OCI-LY7 (cell line): ENCODE measurements around the gene PCDH9. TPM values are rescaled to one million over a fixed set of nuclear protein-coding genes. Genes with fewer than 3 reads are reported as not detected.

Experiments used
- BruUV-seq: library from RNA; stranded (reverse); fragments of 400-500 nt; replicated peaks from 2 replicates; lab custom pipeline; 2021; lab: Mats Ljungman, UMichigan
- CTCF ChIA-PET: fragments of 300-600 bp; sonication (Branson Sonifier 250); formaldehyde crosslinking; loops from one replicate; lab custom pipeline; 2022; ENCODE audit warnings: antibody characterized with exemption; ENCODE audit not compliant: unreplicated experiment; lab: Charles Lee
- POLR2A ChIA-PET: fragments of 300-600 bp; sonication (Branson Sonifier 250); formaldehyde crosslinking; loops from one replicate; lab custom pipeline; 2022; ENCODE audit warnings: antibody characterized with exemption; lab: Charles Lee
- DNase-seq: peaks from one replicate; pipeline ENCODE4 v3.0.0-alpha.2; 2015; ENCODE audit warnings: low spot score
- H2AFZ ChIP-seq: fragments of 200-600 bp; sonication (generic), shearing (Covaris generic); 2 replicates; pipeline ENCODE4 v1.6.1; 2014; ENCODE audit warnings: mild to moderate bottlenecking, antibody characterized with exemption, low read length, moderate library complexity
- H3K27ac ChIP-seq: fragments of 200-600 bp; sonication (generic); 2 replicates; pipeline ENCODE4 v1.5.1; 2014; ENCODE audit warnings: mixed run types, low read depth, mild to moderate bottlenecking, moderate library complexity, low read length, inconsistent platforms; ENCODE audit not compliant: poor library complexity, severe bottlenecking
- H3K36me3 ChIP-seq: fragments of 200-600 bp; sonication (generic); 2 replicates; pipeline ENCODE4 v1.6.1; 2014; ENCODE audit warnings: mild to moderate bottlenecking, antibody characterized with exemption, low read length, moderate library complexity, mixed read lengths; ENCODE audit not compliant: insufficient read depth
- H3K4me1 ChIP-seq: fragments of 200-600 bp; sonication (generic); 2 replicates; pipeline ENCODE4 v1.5.1; 2014; ENCODE audit warnings: mild to moderate bottlenecking, low read length; ENCODE audit not compliant: insufficient read depth, poor library complexity, severe bottlenecking
- H3K4me2 ChIP-seq: fragments of 200-600 bp; sonication (generic); 2 replicates; pipeline ENCODE4 v1.6.1; 2014; ENCODE audit warnings: mild to moderate bottlenecking, low read length
- H3K4me3 ChIP-seq: fragments of 200-600 bp; sonication (generic); 2 replicates; pipeline ENCODE4 v1.5.1; 2014; ENCODE audit warnings: mild to moderate bottlenecking, low read depth, low read length; ENCODE audit not compliant: poor library complexity, severe bottlenecking
- H3K79me2 ChIP-seq: fragments of 200-600 bp; sonication (generic); 2 replicates; pipeline ENCODE4 v1.6.1; 2016; ENCODE audit warnings: low read depth, mild to moderate bottlenecking, low read length, moderate library complexity, mixed read lengths; ENCODE audit not compliant: insufficient read depth
- H3K9me2 ChIP-seq: fragments of 200-600 bp; sonication (generic); 2 replicates; pipeline ENCODE4 v1.6.1; 2016; ENCODE audit warnings: mild to moderate bottlenecking, low read length, mixed read lengths; ENCODE audit not compliant: insufficient read depth
- H3K9me3 ChIP-seq: fragments of 200-600 bp; sonication (generic); 2 replicates; pipeline ENCODE4 v1.6.1; 2014; ENCODE audit warnings: mild to moderate bottlenecking, mixed run types, low read length, mixed read lengths
- H4K20me1 ChIP-seq: fragments of 200-600 bp; sonication (generic); 2 replicates; pipeline ENCODE4 v1.6.1; 2014; ENCODE audit warnings: mild to moderate bottlenecking, antibody characterized with exemption, low read length, moderate library complexity, mixed read lengths; ENCODE audit not compliant: insufficient read depth
- CTCF ChIP-seq: fragments of 200-600 bp; sonication (generic); conservative IDR thresholded peaks from 2 replicates; pipeline ENCODE4 v1.5.1; 2014; ENCODE audit warnings: mild to moderate bottlenecking, antibody characterized with exemption, low read length, moderate library complexity, mixed read lengths
- EZH2phosphoT487 ChIP-seq: fragments of 200-600 bp; sonication (generic); IDR thresholded peaks from 2 replicates; pipeline ENCODE4 v1.6.1; 2018; ENCODE audit warnings: low read depth, borderline replicate concordance, mild to moderate bottlenecking, mixed run types, antibody characterized with exemption, low read length, moderate library complexity, mixed read lengths
- intact Hi-C: fragments of 100-400 bp; cut with micrococcal nuclease; formaldehyde crosslinking; loops from one replicate; pipeline ENCODE4 v1.10.0; 2022; ENCODE audit not compliant: unreplicated experiment
- total RNA-seq, 2 experiments: library from RNA; depleted of rRNA in 1 of 2; stranded (reverse); fragments of >200 nt in 1 of 2; shearing (Covaris generic) in 1 of 2; gene quantifications; 2 replicates each; pipeline ENCODE4 v1.2.3, GENCODE V29; 2014 to 2022

Gene PCDH9
- total RNA-seq, 2 experiments from 2014 or later: 20.1 to 26.0 TPM

GRCh38 chr13:66328476-66328875 lies 901.7 kb downstream of the PCDH9 start:
- Histone ChIP-seq H4K20me1 (no peaks in the 10 kb centered on the region), H3K4me3 (no peak overlapping the region), H3K36me3 (no peaks in the 10 kb centered on the region), H3K79me2 (no peaks in the 10 kb centered on the region), H3K9me2 (0 out of 2 replicates have a peak, but pooled peaks cover 4% of the 10 kb centered on the region), H3K4me2 (no peak overlapping the region), H2AFZ (no peak overlapping the region), H3K4me1 (no peaks in the 10 kb centered on the region), H3K9me3 (no peaks in the 10 kb centered on the region), H3K27ac (no peak overlapping the region)
- intact Hi-C loops: no loop called here
- no TSS peak for BruUV-seq
- no peak for DNase-seq
- TF ChIP-seq EZH2phosphoT487 (no peak), CTCF (no peak)
- CTCF ChIA-PET: no interaction called here
- POLR2A ChIA-PET: interaction anchor here (0.7 to 1.4 kb wide), 4 partner anchors 10 to 477 kb away, joined by 3 to 4 read pairs (median 3); no protein-coding TSS in a partner anchor

GRCh38 chr13:66323745-66324347 lies 906.3 kb downstream of the PCDH9 start:
- Histone ChIP-seq H3K27ac (no peak overlapping the region), H3K4me2 (no peak overlapping the region), H3K4me1 (no peaks in the 10 kb centered on the region), H3K36me3 (no peaks in the 10 kb centered on the region), H3K9me3 (no peaks in the 10 kb centered on the region), H3K4me3 (no peak overlapping the region), H2AFZ (no peak overlapping the region), H3K9me2 (0 out of 2 replicates have a peak, but pooled peaks cover 2% of the 10 kb centered on the region), H4K20me1 (no peaks in the 10 kb centered on the region), H3K79me2 (no peaks in the 10 kb centered on the region)
- DNase-seq: no peak
- BruUV-seq: no TSS peak
- POLR2A ChIA-PET: interaction anchor here (0.6 to 2.3 kb wide), 7 partner anchors 9 to 786 kb away, joined by 3 to 8 read pairs (median 4); no protein-coding TSS in a partner anchor
- TF ChIP-seq EZH2phosphoT487: no peak
- TF ChIP-seq CTCF: no peak
- CTCF ChIA-PET: no interaction called here
- intact Hi-C loops: no loop called here

DNA sequence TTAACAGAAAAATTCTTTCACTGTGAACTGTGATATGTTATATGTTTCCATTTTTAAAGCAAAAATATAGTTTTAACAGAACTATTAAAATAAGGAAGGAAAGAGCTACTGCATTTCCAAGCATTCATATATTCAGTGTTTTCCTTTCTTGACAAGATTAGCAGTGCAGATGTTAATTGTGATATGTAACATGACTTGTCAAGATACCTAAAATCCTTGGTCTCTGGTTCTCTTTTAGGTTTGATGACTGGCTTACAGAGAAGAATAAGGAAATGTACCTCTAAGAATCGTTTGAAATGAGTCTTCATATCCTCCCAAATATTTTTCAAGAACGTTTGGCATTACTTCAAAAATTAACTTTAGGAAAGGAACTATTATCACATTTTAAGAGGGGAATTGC lies 907.2 kb downstream of the PCDH9 start:
- Histone ChIP-seq H3K79me2 (no peaks in the 10 kb centered on the region), H3K9me3 (no peaks in the 10 kb centered on the region), H3K9me2 (no peaks in the 10 kb centered on the region), H3K4me3 (no peak overlapping the region), H3K4me2 (no peak overlapping the region), H3K27ac (no peak overlapping the region), H3K4me1 (no peaks in the 10 kb centered on the region), H3K36me3 (no peaks in the 10 kb centered on the region), H4K20me1 (no peaks in the 10 kb centered on the region), H2AFZ (no peak overlapping the region; the same call in 1 of the 2 replicates)
- no peak for TF ChIP-seq EZH2phosphoT487
- no peak for TF ChIP-seq CTCF
- no TSS peak for BruUV-seq
- CTCF ChIA-PET: no interaction called here
- no peak for DNase-seq
- POLR2A ChIA-PET: interaction anchor here (1.0 to 2.3 kb wide), 2 partner anchors 10 kb away, joined by 3 to 8 read pairs; no protein-coding TSS in a partner anchor
- intact Hi-C loops: no loop called here
